GM12878 (cell line): Measurements from ENCODE around the gene ZBTB9. TPM values are rescaled to one million over a fixed set of nuclear protein-coding genes. Genes with fewer than 3 reads are reported as not detected.

Experiments
- HDGF ChIP-seq: fragments of 450-650 bp; IDR thresholded peaks from 2 replicates; pipeline ENCODE4 v1.6.1; 2016; ENCODE audit warnings: antibody characterized with exemption
- IRF4 ChIP-seq: IDR thresholded peaks from 2 replicates; pipeline ENCODE4 v1.6.1; 2011; ENCODE audit warnings: low read depth, low read length
- JUND ChIP-seq: IDR thresholded peaks from 2 replicates; pipeline ENCODE4 v1.6.1; 2012; ENCODE audit warnings: low read depth, mild to moderate bottlenecking, low read length, improper control_type of control experiment, moderate library complexity
- NR2C2 ChIP-seq: IDR thresholded peaks from 2 replicates; pipeline ENCODE4 v1.6.1; 2011; ENCODE audit warnings: borderline replicate concordance, low read depth; ENCODE audit not compliant: control insufficient read depth, insufficient read length
- SKIL ChIP-seq: fragments of 450-650 bp; IDR thresholded peaks from 2 replicates; pipeline ENCODE4 v1.6.1; 2017; ENCODE audit warnings: mild to moderate bottlenecking, low read depth, inconsistent platforms; ENCODE audit not compliant: poor library complexity, severe bottlenecking
- SMARCA5 ChIP-seq: fragments of 450-650 bp; IDR thresholded peaks from 2 replicates; pipeline ENCODE4 v1.6.1; 2017; ENCODE audit warnings: mild to moderate bottlenecking
- YY1 ChIP-seq: IDR thresholded peaks from 2 replicates; pipeline ENCODE4 v1.6.1; 2011; ENCODE audit warnings: low read depth, mild to moderate bottlenecking, low read length
- polyA plus RNA-seq, 11 experiments: library from polyadenylated mRNA; depleted of rRNA in 4 of 11; unstranded in 6 of 11; stranded (reverse) in 5 of 11; fragments of >200 nt; fragmentation: Nextera tagmentation in 4 of 11; fragmentation: Illumina TruSeq in 1 of 11; extraction: Ambion mirVana in 4 of 11; extraction: Trizol in 1 of 11; gene quantifications; 1 replicate in 1 of 11; 2 replicates in 10 of 11; pipeline versions ENCODE4 v1.2.1 to v1.2.3, GENCODE V29; 2011 to 2016; ENCODE audit warnings: inconsistent platforms in 2 of 11, missing spikeins in 2 of 11, low read depth in 1 of 11
- total RNA-seq, 4 experiments: library from RNA; depleted of rRNA in 3 of 4; stranded (reverse); fragments of >200 nt in 3 of 4; fragmentation: Illumina TruSeq in 1 of 4; extraction: Trizol in 1 of 4; gene quantifications; 2 replicates each; pipeline versions ENCODE4 v1.2.1 to v1.2.3, GENCODE V29; 2013 to 2021
- TF ChIP-seq, protein P1 (sequence below): fragments of 450-650 bp; formaldehyde crosslinking; IDR thresholded peaks from 2 replicates; pipeline ENCODE4 v1.4.0; 2022; ENCODE audit warnings: mild to moderate bottlenecking, moderate library complexity

The ZBTB9 gene
- total and polyA plus RNA-seq, 10 of the 15 experiments (the other 5 are each of a cell fraction or from before 2014, with no cell fraction given) = 1.5 to 12.7 (median 6.9) TPM

- TF ChIP-seq, protein P1, sequence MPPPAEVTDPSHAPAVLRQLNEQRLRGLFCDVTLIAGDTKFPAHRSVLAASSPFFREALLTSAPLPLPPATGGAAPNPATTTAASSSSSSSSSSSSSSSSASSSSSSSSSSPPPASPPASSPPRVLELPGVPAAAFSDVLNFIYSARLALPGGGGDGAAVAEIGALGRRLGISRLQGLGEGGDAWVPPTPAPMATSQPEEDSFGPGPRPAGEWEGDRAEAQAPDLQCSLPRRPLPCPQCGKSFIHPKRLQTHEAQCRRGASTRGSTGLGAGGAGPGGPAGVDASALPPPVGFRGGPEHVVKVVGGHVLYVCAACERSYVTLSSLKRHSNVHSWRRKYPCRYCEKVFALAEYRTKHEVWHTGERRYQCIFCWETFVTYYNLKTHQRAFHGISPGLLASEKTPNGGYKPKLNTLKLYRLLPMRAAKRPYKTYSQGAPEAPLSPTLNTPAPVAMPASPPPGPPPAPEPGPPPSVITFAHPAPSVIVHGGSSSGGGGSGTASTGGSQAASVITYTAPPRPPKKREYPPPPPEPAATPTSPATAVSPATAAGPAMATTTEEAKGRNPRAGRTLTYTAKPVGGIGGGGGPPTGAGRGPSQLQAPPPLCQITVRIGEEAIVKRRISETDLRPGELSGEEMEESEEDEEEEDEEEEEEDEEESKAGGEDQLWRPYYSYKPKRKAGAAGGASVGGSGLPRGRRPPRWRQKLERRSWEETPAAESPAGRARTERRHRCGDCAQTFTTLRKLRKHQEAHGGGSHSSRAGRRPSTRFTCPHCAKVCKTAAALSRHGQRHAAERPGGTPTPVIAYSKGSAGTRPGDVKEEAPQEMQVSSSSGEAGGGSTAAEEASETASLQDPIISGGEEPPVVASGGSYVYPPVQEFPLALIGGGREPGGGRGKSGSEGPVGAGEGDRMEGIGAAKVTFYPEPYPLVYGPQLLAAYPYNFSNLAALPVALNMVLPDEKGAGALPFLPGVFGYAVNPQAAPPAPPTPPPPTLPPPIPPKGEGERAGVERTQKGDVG (CRISPR knock-in tag) = no peak
- TF ChIP-seq HDGF (no peak), NR2C2 (no peak), JUND (no peak), SMARCA5 (no peak), YY1 (no peak), SKIL (no peak), IRF4 (no peak)
- TF ChIP-seq, all 136 proteins: peak for 0
These were observed 49.5 kb upstream of the ZBTB9 start (continued) for GRCh38 chr6:33404884-33405283.
